Measurements from ENCODE around the gene PPP1CA.

Gene PPP1CA

DNA sequence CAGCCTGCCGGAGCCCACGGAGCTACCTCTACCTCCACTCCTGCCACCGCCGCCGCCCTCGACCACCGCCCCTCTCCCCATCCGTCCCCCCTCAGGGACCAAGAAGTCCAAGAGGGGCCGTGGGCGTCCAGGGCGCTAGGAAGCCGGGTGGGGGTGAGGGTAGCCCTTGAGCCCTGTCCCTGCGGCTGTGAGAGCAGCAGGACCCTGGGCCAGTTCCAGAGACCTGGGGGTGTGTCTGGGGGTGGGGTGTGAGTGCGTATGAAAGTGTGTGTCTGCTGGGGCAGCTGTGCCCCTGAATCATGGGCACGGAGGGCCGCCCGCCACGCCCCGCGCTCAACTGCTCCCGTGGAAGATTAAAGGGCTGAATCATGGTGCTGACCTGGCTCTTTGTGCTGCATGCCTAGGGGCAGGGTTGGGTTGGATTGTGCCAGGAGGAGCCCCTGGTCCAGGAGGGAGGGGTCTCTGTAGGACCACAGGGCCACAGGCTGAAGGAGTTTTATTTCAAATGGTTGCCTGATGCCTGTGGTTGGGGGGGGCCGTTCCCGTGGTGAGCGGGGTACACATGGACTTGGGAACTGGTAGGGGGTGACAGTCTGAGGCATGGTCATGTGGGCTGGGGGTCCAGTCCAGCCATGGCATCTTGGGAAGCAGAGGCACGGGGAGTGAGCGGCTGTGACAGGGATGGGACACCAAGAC lies 33.5 kb upstream of the PPP1CA start:
- H3K4me3 ChIP-seq (ENCODE audit: low read depth, low read length) = no peak overlapping the region

GRCh38 chr11:67434395-67434881 lies 32.8 kb upstream of the PPP1CA start:
- no peak overlapping the region for H3K4me3 ChIP-seq (ENCODE audit: low read depth, low read length)

DNA sequence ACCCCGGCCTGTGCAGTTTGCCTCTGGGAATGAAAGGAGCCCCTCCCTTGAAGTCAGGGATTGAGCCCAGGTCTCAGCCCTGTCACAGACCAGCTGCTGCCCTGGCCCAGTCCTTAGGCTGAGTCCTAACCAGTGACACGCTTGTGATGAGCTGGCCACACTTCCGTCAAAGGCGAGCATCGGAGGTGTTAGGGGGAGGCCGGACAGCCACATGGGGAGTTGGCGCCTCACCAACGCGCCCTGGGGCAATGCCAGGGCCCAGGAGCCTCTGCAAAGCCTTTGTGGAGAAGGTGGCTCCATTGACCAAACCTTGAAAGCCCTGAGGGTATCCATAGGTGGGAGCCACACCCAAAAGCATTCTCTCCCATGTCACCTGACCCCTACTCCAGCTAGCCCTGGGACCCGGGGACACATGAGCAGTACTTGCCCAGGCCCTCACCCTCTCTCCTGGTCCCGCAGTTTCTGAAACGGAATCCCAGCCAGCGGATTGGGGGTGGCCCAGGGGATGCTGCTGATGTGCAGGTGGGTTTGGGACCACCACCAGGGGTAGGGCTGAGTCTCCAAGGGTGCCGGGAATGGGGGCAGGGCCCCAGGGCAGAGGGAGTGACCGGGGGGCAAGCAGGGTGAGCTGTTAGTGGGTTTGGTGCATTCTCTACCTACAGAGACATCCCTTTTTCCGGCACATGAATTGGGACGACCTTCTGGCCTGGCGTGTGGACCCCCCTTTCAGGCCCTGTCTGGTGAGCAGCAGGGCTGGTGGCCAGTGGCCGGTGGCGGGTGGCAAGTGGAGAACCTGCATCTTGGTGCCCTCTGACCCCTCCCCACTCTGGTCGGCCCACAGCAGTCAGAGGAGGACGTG lies 32.1 kb upstream of the PPP1CA start:
- no peak overlapping the region for H3K4me3 ChIP-seq (ENCODE audit: low read depth, low read length)

DNA sequence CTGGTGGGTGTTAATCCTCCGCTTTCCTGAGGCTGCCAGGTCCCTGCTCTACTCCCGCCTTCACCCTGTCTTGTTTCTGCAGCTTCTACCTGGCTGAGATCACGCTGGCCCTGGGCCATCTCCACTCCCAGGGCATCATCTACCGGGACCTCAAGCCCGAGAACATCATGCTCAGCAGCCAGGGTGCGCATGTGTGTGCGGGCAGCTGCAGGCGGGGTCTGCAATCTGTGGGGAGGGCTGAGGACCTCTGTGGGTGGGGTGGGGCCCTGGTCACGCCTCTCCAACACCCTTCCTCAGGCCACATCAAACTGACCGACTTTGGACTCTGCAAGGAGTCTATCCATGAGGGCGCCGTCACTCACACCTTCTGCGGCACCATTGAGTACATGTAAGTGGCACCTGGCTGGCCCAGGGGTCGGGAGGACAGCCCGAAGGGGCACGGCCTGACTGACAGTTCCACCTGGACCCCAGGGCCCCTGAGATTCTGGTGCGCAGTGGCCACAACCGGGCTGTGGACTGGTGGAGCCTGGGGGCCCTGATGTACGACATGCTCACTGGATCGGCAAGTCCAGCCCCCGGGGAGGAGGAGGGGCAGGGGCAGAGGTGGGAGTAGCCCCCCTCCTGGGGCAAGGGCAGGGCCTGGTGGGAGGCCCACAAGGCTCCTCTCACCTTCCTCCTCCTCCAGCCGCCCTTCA lies 31.1 kb upstream of the PPP1CA start:
- no peak overlapping the region for H3K4me3 ChIP-seq (ENCODE audit: low read depth, low read length)

- H3K4me3 ChIP-seq (ENCODE audit: low read depth, low read length) = no peak overlapping the region
These were observed 29.9 kb upstream of the PPP1CA start for GRCh38 chr11:67431346-67432249.

DNA sequence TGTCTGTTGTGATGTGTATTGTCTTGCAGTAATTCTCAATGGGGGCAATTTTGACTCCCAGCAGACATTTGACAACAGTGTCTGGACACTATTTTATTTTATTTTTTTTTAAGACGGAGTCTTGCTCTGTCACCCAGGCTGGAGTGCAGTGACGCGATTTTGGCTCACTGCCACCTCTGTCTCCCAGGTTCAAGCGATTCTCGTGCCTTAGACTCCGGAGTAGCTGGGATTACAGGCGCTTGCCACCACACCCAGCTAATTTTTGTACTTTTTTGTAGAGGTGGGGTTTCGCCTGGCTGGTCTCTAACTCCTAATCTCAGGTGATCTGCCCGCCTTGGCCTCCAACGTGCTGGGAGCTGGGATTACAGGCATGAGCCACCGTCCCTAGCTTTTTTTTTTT lies 28.1 kb upstream of the PPP1CA start:
- no peak overlapping the region for H3K4me3 ChIP-seq (ENCODE audit: low read depth, low read length)

- peak overlapping the region; percentile 94 for H3K4me3 ChIP-seq (ENCODE audit: low read depth, low read length)
These were observed 27.5 kb upstream of the PPP1CA start for GRCh38 chr11:67429038-67429668.

- H3K4me3 ChIP-seq (ENCODE audit: low read depth, low read length) = peak within 1 kb of the TSS; percentile 94
These were observed 26.7 kb upstream of the PPP1CA start, which contains the start of gene RPS6KB2 for GRCh38 chr11:67428052-67429001. Gene RPS6KB2 (plus strand): TSS chr11:67428494. CDS start chr11:67428546, 52 bp downstream.

- H3K4me3 ChIP-seq (ENCODE audit: low read depth, low read length) = peak overlapping the region; percentile 94
These were observed 25.8 kb upstream of the PPP1CA start for GRCh38 chr11:67427364-67427859.

DNA sequence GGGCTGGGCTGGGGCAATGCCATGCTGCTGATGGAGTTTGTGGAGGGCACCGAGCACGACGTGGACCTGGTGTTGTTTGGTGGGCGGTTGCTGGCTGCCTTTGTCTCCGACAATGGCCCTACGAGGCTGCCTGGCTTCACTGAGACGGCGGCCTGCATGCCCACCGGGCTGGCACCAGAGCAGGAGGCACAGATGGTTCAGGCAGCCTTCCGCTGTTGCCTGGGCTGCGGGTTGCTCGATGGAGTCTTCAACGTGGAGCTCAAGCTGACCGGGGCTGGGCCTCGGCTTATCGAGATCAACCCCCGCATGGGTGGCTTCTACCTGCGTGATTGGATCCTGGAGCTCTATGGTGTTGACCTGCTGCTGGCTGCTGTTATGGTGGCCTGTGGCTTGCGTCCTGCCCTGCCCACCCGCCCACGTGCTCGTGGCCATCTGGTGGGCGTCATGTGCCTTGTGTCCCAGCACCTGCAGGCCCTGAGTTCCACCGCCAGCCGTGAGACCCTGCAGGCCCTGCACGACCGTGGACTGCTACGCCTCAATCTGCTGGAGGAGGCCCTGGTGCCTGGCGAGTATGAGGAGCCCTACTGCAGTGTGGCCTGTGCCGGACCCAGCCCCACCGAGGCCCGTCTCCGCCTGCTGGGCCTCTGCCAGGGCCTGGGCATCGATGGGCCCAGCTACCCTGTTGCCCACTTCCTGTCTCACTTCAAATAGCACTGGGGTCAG lies 22.4 kb upstream of the PPP1CA start:
- H3K4me3 ChIP-seq (ENCODE audit: low read depth, low read length) = no peak overlapping the region

GRCh38 chr11:67423466-67423865 lies 21.8 kb upstream of the PPP1CA start:
- no peak overlapping the region for H3K4me3 ChIP-seq (ENCODE audit: low read depth, low read length)

DNA sequence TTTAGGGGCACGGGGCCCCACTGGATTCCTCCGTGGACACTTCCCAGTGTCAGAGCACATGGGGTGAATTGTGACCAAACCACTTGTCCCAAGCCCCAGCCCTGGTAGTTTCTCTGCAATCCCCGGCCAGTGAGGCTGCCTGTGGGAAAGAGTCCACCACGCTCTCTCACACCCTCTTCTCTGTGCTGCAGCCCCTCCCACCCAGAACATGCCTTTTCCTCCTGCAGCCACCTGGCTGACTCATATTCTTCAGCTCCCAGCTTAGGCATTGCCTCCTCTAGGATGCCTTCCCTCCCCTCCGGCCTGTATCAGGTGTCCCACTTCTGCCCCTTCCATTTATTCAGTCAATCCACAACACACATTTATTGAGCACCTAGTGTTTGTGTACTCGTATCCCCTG lies 21.2 kb upstream of the PPP1CA start:
- no peak overlapping the region for H3K4me3 ChIP-seq (ENCODE audit: low read depth, low read length)

GRCh38 chr11:67421430-67422031 lies 19.9 kb upstream of the PPP1CA start:
- H3K4me3 ChIP-seq (ENCODE audit: low read depth, low read length) = no peak overlapping the region

GRCh38 chr11:67420646-67421429 lies 19.2 kb upstream of the PPP1CA start:
- peak overlapping the region; percentile 50 for H3K4me3 ChIP-seq (ENCODE audit: low read depth, low read length)

DNA sequence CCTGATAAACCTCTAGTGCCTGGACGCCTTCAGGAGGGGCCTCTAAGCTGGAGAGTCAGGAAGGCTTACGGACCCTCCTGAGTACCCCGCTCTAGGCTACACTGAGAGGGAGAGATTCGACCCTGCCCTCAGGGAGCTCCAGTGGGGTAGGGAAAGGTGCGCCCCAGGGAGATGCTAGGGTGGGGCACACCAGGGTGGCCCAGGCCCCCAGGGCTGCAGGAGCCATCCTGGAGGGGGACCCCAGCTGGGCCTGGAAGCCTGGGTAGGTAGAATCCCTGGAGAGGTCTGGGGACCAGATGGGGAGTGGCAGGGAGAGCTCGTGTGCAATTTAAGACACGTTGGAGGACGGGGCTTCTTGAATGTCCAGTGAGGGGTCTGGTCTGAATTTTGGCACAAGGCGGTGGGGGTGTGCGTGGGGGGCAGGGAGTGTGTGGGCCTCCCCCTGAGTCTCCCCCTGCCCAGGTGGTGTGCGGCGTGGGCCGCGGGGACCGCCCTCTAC lies 18.5 kb upstream of the PPP1CA start:
- peak overlapping the region; percentile 50 for H3K4me3 ChIP-seq (ENCODE audit: low read depth, low read length)

DNA sequence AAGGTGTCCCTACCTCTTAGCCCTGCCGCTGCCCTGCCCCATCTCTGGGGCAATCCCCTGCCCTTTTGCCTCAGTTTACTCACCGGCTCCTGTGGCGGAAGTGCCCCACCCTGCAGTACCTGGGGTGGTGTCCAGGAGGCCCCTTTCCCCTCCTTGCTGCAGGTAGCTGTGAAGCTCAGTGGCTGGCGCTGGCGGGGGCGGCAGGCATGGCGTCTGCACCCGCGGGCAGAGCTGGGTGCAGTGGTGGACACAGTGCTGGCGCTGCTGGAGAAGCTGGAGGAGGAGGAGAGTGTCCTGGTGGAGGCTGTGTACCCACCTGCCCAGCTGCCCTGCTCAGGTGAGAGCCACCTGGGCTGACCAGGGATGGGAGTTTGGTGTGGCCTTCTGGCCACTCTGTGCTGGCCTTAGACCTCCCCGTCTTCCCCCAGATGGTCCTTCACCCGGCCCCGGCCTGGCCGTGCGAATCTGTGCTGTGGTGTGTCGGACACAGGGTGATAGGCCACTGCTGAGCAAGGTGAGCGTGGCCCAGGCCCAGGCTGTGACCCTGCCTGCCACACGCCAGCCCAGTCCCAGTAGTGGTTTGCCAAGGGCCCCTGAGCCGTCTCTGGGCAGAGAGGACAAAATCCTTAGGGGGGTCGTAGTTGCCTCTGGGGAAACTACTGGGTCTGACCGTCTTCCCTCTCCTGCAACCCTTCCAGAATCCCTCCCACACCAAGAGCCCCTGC lies 17.8 kb upstream of the PPP1CA start:
- H3K4me3 ChIP-seq (ENCODE audit: low read depth, low read length) = no peak overlapping the region

All from iPS-11a (cell line).